NCI-H524 treated with DMSO at 0.1 percent for 48 hours (cell line): ENCODE data around the gene RUNX2.
"Not testable (repeated sequence)": the region's sequence is repeated elsewhere in the genome, so short reads cannot be mapped to it uniquely, and the experiment has no call there.

Experiments used
- DNase-seq: peaks from one replicate; lab custom pipeline; 2025; lab: John Stamatoyannopoulos, UW

Gene RUNX2

DNA sequence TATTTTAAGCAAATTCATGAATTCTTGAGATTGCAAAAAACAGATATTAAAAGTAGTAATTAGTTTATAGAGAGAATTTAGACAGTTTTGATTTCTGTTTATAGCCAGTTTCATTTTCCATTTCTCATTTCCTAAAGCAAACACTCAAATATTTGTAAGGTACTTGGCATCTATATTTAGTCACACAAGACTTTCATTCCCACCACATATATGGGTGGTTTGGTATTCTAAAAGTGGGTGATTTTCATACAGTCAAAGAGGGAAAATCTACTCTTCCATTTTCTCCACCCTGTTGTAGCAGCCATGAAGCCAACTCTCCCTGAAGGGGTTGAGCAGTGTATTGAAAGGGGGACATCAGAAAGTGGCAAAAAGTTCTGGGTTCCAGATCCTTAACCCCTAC, 230.7 kb downstream of the RUNX2 start:
- no peak for DNase-seq

DNA sequence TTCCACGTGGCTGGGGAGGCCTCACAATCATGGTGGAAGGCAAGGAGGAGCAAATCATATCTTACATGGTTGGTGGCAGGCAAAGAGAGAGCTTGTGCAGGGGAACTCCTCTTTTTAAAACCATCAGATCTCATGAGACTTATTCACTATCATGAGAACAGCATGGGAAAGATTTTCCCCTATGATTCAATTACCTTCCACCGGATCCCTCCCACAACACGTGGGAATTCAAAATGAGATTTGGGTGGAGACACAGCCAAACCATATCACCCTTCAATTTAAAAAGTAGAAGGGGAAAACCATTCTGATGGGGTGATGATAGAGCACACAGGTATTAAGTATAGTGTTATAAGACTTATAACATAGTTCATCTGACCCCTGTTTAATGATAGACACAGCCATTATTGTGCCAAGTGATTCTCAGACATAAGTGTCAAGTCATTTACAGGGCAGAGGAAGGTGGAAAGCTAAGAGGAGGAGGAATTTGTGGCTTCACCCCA, 232.2 kb downstream of the RUNX2 start:
- DNase-seq: not testable (repeated sequence)

DNA sequence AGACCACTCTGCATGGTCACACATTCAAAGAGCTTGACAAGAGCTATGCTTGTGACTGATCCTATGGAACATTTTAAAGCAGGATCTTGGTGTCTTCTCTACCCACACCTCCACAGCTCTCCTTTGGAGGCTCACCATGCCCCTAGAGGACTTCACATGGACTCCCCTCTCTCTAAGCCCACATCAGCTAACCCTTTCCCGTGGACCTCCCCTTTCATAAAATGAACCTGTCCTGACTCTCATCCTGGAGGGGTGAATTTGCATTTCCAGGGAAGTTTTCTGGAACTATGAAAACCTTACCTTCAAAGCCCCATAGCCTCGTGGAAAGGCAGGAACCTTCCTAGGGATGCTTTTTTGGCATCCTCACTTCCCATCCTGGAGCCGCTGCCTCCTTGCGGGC, 234.0 kb downstream of the RUNX2 start:
- DNase-seq: no peak

DNA sequence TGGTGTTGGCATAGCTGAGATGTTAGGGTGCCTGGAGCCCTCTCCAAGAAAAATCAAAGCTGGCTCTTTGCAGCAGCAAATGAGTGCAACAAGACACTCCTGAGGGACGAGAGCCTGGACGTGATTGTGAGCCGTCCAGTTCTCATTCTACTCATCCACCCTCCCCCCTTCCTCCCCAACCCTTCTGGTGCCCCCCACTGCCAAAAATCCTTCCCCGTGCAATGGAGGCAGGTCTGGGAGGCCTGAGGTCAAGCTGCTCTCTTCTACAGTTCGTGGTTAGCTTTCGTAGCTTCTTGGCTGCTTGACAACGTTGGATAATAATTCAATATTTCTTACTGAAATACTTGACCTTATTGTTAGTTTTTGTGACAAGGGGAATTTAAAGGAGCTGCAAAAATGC, 234.9 kb downstream of the RUNX2 start:
- DNase-seq: no peak

DNA sequence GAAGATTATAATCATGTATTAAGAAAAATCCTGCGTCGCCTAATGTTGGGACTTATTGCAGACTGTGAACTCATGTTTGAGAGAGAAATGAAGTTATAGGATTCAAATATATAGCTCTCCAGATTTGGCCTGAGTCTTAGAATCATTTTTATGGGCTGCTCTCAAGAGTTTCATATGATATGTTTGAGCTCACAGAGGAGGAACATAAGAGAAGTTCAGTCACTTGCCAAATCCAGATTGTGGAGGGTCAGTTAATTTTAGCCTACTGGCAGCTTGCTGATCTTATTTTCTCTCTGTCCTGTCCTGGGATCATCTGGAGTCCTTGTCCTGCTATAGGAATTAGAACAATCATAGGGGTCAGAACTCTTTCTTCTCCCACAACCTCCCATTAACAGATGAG, 235.7 kb downstream of the RUNX2 start:
- DNase-seq: no peak

DNA sequence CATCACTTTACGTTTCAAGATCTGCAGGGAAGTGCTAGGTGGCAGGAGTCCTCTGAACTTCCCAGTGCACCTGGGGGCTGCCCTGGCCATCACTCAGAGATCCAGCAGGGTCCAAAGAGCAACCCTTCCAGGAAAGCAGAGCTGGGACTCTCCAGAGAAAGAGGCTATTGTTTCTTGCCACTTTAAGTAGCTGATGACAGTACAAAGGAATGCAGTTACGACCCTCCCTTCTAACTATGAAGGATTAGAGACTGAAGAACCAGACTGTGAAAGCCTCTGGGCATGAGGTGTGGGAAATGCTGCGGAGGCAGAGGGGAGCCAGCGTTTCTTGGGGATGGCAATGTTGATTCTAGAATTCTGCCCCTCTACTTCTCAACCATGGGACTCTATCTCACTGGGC, 238.8 kb downstream of the RUNX2 start:
- DNase-seq: no peak

DNA sequence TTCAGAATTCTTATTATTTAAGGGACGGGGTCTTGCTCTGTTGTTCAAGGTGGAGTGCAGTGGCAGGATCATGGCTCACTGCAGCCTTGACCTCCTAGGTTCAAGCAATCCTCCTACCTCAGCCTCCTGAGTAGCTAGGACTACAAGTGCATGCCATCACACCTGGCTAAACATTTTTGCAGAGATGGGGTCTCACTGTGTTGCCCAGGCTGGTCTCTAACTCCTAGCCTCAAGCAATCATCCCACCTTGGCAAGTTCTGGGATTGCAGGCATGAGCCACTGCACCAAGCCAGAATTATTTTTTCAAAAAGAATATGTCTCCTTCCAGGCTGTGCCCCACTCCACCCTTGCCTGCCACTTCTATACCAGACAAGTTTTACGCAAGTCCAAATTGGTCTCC, 239.7 kb downstream of the RUNX2 start:
- DNase-seq: no peak

DNA sequence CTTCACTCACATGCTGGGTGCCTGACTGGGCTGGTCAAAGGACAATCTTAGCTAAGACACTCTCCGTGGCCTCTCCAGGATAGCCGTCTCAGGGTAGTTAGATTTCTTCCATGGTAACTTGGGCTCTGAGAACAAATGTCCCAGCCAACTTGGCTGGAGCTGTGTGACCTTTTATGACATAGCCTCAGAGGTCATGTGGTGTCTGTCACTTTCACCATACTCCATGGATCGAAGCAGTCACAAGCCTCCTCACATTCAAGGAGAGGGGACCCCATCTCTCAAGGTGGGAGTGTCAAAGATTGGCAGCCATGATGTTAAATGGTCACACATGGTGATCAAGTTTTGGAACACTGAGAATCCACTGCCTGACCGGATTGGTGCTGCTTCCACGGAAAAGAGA, 240.5 kb downstream of the RUNX2 start:
- no peak for DNase-seq

DNA sequence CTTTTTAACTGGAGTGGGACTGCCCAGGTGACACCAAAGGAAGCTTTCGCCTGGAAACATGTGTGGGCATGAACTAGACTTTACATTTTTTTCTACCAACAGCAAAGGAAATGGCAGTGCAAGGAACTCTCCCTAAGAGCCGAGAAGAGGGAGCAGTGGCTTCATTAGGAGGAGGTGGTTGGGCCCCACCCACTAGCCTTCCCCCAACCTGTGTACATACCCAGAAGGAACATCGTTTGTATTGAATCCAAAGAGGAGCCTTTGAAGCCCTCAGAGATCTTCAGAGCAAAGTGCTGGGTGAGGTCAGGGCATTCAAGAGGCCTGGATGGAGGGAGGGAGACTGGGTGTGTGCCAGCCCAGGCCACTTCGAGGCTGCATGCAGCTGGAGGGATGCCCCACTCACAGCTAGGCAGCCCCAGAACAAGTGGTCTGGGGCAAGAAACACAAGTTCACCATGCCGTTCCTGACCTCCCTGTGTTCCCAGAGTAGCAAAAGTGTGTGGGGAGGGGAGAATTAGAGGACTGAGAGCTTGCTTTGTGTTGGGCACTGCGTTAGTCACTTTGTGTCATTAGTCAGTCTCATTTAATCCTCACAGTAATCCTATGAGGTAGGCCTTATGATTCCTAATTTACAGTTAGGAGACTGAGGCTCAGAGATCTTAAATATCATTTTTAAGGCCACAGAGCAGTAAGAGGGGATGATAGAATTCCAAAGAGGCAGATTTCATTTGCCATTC, 241.2 kb downstream of the RUNX2 start:
- no peak for DNase-seq

DNA sequence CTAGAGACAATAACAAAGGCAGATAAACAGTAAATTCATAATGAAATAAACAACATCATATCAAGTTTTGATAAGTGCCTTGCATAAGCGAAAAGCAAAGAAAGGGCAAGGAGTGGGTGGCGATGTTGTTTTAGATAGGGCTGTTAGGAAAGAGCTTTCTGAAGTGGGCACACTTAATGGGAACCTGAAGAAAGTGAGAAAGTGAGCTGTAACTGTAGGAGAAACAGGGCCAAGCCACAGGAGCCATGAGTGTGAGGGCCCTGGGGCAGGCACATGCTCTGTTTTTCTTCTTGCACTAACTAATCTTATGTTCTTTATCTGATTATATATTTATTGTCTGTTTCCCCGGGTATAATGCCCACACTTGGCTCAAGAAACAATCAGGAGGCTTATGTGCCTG, 243.0 kb downstream of the RUNX2 start:
- DNase-seq: no peak

DNA sequence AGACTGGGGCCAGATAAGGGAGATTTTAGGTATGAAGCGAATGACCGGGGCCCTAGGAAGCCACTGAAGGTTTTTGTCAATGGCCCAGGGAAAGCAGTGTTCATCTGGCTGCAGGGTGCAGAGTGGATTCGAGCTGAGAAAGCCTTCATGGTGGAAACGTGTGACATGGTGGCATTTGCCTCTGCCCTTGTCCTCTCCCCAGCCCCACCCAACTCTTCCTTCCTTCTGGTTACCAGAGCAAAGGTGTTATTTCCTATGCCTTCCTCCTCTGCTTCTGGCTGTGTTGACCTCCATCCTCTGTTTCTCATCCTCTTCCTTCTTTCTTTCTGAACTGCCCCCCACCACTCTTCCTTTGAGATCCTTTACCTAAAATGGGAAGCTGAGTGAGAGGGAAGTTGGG, 244.7 kb downstream of the RUNX2 start:
- DNase-seq: no peak

DNA sequence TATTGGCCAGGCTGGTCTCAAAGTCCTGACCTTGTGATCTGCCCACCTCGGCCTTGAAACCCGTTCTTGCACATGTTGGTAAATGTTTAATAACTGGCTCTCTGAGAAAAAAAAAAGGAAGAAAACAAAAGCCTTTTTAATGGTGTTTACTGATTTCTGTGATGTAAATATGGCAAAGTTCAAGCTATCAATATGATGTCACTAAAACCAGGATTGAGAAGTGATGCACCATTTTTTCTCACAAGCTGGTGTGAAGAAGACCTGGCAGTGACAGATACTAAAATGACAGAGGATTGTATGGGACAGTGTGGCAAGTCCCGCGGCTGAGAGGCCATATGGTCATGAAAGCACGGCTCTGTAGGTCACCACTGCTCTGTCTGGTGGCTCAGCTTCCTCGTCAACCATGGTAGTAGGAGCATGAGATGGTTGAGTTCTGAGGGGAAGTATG, 245.9 kb downstream of the RUNX2 start:
- no peak for DNase-seq

DNA sequence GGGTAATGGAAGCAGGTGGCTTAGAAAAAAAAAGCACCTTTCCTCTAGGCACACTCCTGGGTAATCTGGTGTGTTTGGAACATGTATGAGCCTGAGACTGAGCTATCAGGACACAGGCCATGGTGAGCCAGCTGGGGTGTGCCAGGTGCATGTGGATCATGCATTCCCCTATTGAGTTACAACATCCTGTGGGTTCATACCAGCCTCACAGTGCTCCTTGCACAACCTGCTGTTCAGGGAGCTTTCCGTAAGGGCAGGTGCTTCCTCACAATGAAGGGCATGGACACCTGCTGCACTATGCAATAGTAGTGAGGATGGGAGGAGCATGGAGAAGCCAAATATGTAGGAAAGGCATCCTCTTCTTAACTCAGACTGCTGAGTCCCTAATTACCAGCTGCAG, 246.8 kb downstream of the RUNX2 start:
- no peak for DNase-seq

DNA sequence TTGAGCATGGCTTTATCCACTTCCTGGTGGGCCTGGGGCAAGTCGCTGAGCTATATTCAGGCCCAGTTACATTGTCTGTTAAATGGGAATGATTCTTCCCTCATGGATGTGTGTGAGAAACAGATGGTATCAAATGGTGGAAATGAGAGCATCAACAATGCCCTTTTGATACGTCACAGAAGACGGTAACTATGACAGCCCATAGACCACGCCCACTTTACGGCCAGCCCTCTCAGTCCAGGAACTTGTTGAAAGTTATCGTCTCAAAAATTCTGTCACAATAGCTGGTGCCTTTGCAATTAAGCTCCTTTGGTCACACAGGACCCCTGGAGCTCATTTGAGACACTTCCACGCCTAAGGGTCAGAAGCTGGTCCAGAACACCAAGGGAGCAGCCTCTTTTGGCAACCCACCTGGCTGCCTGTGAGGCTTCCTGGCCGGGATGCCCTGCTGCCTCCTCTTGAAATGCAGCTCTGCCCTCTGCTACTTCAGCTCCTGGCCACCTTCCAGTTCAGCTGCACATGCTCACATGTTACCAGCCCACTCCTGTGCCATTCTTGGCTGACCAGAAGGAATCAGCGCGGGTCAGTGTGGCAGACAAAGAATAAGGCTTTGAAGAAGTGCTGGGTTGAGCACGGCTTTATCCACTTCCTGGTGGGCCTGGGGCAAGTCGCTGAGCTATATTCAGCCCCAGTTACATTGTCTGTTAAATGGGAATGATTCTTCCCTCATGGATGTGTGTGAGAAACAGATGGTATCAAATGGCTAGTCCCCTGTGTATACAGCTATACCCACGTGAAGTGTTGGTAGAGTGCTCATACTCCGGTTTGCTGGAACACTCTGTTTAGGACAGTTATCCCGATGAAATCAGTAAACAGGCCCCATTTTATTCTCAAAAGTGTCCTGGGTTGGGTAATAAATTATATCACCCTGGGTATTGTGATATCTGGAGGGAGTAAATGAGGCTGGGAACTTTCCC, 248.8 kb downstream of the RUNX2 start:
- no peak for DNase-seq

DNA sequence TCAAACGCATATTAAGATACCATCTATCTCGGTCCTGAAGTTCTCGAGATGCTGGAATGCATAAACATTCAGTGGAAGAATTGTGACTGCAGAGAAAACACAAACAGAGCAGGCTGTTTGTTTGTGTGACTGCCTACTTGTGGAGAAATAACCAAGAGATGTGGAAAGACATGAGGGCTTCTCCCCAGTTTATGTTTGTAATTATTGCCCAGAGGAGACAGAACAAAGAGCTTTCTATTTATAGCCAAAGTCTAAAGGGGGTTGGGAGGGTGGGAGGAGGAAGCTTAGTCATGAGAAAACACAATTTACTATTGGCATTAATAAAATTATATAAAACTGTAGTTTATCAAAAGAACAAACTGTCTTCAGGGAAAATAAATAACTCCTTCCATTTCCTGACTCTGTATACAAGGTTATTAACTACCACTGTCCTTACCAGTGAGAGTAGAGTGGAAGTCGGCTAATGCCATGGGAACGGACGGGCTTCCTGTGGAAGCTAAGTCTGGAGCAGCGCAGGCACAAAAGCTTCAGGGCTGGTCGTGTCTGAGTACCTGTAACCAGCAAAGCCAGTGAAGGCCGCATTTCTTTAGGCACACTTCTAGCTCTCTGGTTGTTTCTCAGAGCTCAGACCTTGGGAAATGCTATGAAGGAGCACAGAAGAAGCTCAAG, 249.8 kb downstream of the RUNX2 start:
- no peak for DNase-seq

DNA sequence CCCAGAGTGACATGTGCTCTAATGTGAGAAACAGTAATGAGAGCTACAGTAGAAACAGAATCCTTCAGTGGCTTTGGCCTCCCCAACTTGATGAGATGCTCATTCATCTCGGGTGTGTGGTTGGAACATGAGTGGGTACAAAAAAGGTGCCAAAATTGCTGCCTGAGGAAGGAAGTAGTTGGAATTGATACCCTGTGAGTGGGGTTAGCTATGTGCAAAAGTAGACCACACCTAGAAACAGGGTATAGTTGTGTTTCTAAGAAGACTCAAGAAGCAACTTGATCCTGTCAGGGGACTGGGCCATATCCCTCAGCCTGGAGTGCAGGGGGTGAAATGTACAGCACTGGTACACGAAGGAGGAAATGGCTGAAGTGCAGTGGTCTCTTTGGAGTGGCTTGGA, 256.0 kb downstream of the RUNX2 start:
- no peak for DNase-seq

DNA sequence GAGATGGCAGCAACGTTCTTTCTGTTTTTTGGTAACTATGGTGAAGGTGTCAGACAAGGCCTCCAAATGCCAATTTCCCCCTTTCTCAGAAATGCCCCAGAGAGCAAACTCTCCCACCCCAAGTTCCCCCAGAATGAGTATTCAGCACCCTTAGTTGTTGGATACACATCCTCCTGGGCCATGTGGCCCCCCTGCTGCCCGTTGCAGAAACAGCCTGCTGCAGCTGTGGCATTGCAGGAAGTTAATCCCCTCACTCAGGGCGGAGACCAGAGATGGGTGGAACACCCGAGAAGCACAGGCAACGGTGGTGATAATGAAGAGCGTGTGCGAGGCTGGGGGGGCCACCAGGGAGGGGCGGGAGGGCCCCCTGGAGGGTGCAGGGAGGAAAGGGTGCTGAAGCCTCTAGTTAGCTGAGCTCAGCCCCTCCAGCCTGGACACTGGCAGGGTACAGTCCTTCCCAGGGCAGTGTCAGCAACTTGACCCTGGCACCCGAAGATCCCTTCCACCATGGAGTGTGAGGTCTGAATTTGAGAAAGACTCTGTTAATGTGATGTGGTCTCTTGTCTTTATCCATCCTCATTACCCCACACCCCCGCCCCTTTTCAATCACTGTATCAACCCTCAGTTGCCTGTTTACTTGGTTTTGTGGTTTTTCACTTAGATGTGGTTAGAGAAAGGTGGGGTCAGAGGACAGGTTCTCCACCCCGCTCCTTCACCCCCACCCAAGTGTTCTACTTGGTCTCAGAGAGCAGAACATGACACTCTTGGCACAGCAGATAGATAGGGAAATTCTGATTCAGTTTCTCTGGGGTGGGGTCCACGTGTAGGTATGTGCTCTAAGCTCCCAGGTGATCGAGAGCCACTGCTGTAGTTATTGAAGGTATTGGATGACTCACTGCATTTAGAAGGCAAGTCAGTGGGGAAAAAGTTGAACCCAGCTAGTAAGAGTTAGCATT, 258.4 kb downstream of the RUNX2 start:
- DNase-seq: no peak

DNA sequence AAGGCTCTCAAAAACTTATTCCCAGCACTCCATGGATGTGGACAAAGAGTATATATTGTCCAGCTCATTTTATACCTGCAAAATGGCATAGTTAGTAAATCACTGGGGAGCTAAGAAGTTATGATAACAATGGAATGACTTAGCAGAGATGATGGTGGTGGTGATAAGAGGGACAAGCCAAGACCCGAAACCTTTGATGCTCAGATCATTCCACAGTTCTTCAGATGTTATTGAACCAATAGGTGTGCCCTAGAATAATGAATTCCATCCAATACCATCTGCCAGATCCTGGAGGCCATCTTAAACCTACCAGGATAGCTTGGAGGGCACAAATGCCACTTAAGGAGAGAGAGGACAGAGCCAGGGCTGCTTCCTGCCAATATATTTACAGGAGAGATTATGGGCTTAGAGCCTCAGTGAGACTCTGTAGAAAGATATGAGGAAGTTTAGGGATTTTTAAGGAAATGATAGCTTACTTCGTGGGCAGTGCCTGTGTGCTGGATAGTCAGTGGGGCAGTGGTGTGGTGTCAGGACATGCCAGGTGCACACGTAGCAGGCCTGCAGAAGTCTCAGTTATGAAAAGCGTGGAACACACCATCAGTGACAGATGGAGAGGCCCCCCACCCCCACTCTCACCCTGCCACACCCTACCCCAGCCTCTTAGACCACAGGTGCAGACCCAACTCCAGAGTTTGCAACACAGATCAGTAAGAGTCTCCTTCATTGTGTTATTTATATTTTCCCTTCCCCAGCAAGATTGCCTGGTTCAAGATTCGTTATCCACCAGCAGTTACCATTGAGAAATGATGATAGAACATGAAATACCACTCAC, 259.3 kb downstream of the RUNX2 start:
- DNase-seq: no peak

DNA sequence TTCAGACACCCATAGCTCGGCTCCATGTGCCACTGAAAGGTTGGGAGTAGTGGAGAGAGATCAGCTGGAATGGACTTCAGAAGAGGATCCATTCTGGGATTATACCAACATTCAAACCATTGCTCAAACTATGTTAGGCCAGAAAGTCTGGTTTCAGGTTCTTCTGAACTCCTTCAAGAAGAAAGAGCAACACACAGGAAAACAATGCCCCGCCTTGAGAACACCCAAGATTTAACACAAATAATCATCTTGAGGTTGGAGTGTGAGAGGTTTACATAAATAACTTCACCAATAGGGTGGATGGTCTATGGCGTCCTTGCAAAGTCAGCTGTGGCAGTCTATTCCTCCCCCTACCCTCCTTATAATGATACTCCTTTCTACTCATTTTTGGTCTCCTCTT, 261.2 kb downstream of the RUNX2 start:
- no peak for DNase-seq

DNA sequence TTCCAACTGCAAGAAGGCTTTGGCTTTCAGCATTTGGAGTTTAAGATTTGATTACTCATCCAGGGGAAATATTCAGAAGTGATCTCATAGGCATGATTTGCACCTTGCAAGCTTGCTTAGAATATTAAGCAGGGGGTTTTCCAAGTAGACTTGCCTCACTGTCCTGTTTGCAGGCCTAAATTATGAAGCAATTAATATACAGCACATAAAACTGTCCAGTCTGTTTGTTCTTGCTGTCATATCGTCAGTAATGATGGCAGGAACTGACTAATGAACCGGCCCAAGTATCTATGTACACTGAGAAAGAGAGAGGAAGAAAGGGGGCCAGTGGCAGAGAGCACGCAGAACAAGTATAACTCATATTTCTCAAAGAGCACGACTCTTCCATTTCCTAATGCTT, 262.1 kb downstream of the RUNX2 start:
- DNase-seq: no peak
